H1 (cell line): ENCODE measurements around the gene FAM241B. TPM values are rescaled to one million over a fixed set of nuclear protein-coding genes. Genes with fewer than 3 reads are reported as not detected.

Experiments used
- CTCF ChIA-PET: fragments of 300-600 bp; sonication (Branson Sonifier 250); formaldehyde crosslinking; loops from one replicate; lab custom pipeline; 2021; ENCODE audit not compliant: partially characterized antibody; lab: Charles Lee
- POLR2A ChIA-PET: fragments of 300-600 bp; sonication (Branson Sonifier 250); formaldehyde crosslinking; loops from one replicate; lab custom pipeline; 2021; ENCODE audit warnings: inconsistent platforms; ENCODE audit not compliant: partially characterized antibody; lab: Charles Lee
- DNase-seq, 2 experiments: peaks; one replicate each; pipeline versions ENCODE4 v3.0.0 to v3.0.0-alpha.2; 2010 to 2022; ENCODE audit warnings: low spot score in 2 of 2, low read depth in 1 of 2, mixed read lengths in 1 of 2
- FAIRE-seq: peaks from 2 replicates; lab custom pipeline; 2011; peaks lifted over from hg19 to GRCh38; lab: Jason Lieb, UNC
- H2AFZ ChIP-seq: 2 replicates; pipeline ENCODE4 v1.8.1; 2012; ENCODE audit warnings: low read length, inconsistent platforms
- H2AK5ac ChIP-seq: 2 replicates; pipeline ENCODE4 v1.6.1; 2013; ENCODE audit warnings: low read depth, low read length
- H2BK120ac ChIP-seq: replicated peaks from 2 replicates; pipeline ENCODE3; 2013; ENCODE audit warnings: low read depth, low read length, inconsistent platforms
- H2BK12ac ChIP-seq: 2 replicates; pipeline ENCODE4 v1.6.1; 2013; ENCODE audit warnings: low read depth, low read length
- H2BK15ac ChIP-seq: 2 replicates; pipeline ENCODE4 v1.6.1; 2013; ENCODE audit warnings: low read length
- H2BK20ac ChIP-seq: 2 replicates; pipeline ENCODE4 v1.6.1; 2013; ENCODE audit warnings: low read length
- H2BK5ac ChIP-seq: 2 replicates; pipeline ENCODE4 v1.6.1; 2013; ENCODE audit warnings: low read depth, low read length
- H3K14ac ChIP-seq: 2 replicates; pipeline ENCODE4 v1.6.1; 2013; ENCODE audit warnings: inconsistent platforms; ENCODE audit not compliant: insufficient read length
- H3K18ac ChIP-seq: 2 replicates; pipeline ENCODE4 v1.6.1; 2013; ENCODE audit warnings: low read length; ENCODE audit errors: extremely low read depth
- H3K23ac ChIP-seq: 2 replicates; pipeline ENCODE4 v1.6.1; 2013; ENCODE audit warnings: inconsistent platforms; ENCODE audit not compliant: insufficient read length
- H3K23me2 ChIP-seq: 2 replicates; pipeline ENCODE4 v1.6.1; 2013; ENCODE audit warnings: low read depth, low read length
- H3K27ac ChIP-seq: 2 replicates; pipeline ENCODE4 v1.6.1; 2011; ENCODE audit warnings: low read depth, low read length, inconsistent platforms
- H3K27me3 ChIP-seq, 4 experiments: replicated peaks in 1 of 4; 1 replicate in 1 of 4; 2 replicates in 3 of 4; pipeline versions ENCODE4 v1.6.1 to v1.8.1; 2011 to 2013; ENCODE audit warnings: low read length in 3 of 4, mild to moderate bottlenecking in 3 of 4, inconsistent platforms in 2 of 4, mixed read lengths in 2 of 4, moderate library complexity in 1 of 4; ENCODE audit not compliant: control insufficient read depth in 3 of 4, insufficient read depth in 3 of 4; ENCODE audit errors: extremely low read depth in 1 of 4
- H3K36me3 ChIP-seq, 4 experiments: 2 replicates each; pipeline versions ENCODE4 v1.6.1 to v1.8.1; 2011 to 2013; ENCODE audit warnings: mild to moderate bottlenecking in 4 of 4, low read length in 3 of 4, moderate library complexity in 2 of 4, control low read depth in 1 of 4, inconsistent platforms in 1 of 4; ENCODE audit not compliant: insufficient read depth in 4 of 4, control insufficient read depth in 2 of 4
- H3K4ac ChIP-seq: replicated peaks from 2 replicates; pipeline ENCODE3; 2013; ENCODE audit warnings: low read length, low read depth, mixed read lengths, inconsistent platforms; ENCODE audit not compliant: insufficient read length
- H3K4me1 ChIP-seq, 4 experiments: replicated peaks in 1 of 4; 1 replicate in 1 of 4; 2 replicates in 3 of 4; pipeline versions ENCODE4 v1.6.1 to v1.8.1; 2011 to 2013; ENCODE audit warnings: low read length in 3 of 4, inconsistent platforms in 2 of 4, mixed read lengths in 1 of 4; ENCODE audit not compliant: insufficient read depth in 4 of 4, control insufficient read depth in 3 of 4
- H3K4me2 ChIP-seq, 2 experiments: 2 replicates each; pipeline versions ENCODE4 v1.6.1 to v1.8.1; 2011 to 2013; ENCODE audit warnings: low read depth in 2 of 2, low read length in 2 of 2, control low read depth in 1 of 2, inconsistent platforms in 1 of 2, mild to moderate bottlenecking in 1 of 2; ENCODE audit not compliant: insufficient read depth in 1 of 2
- H3K4me3 ChIP-seq, 4 experiments: fragments of 200-600, 300-600 bp in 1 of 4; sonication (generic), shearing (Covaris generic), sonication (Bioruptor Twin) in 1 of 4; 2 replicates each; pipeline versions ENCODE4 v1.5.1 to v1.8.1; 2011 to 2016; ENCODE audit warnings: low read length in 4 of 4, low read depth in 3 of 4, control low read depth in 2 of 4, inconsistent platforms in 2 of 4, mild to moderate bottlenecking in 2 of 4, mixed read lengths in 1 of 4, moderate library complexity in 1 of 4; ENCODE audit not compliant: insufficient read depth in 2 of 4; ENCODE audit errors: extremely low read depth in 1 of 4
- H3K56ac ChIP-seq: replicated peaks from 2 replicates; pipeline ENCODE3; 2013; ENCODE audit warnings: low read depth, mild to moderate bottlenecking, mixed read lengths, low read length, inconsistent platforms; ENCODE audit not compliant: insufficient read length
- H3K79me1 ChIP-seq: 2 replicates; pipeline ENCODE4 v1.6.1; 2013; ENCODE audit warnings: low read depth, low read length, control low read depth
- H3K79me2 ChIP-seq, 2 experiments: 2 replicates each; pipeline versions ENCODE4 v1.6.1 to v1.8.1; 2012 to 2013; ENCODE audit warnings: low read length in 2 of 2, mild to moderate bottlenecking in 2 of 2, inconsistent platforms in 1 of 2; ENCODE audit not compliant: insufficient read depth in 2 of 2, control insufficient read depth in 1 of 2
- H3K9ac ChIP-seq, 4 experiments: replicated peaks in 1 of 4; 1 replicate in 1 of 4; 2 replicates in 3 of 4; pipeline versions ENCODE4 v1.6.1 to v1.8.1; 2011 to 2013; ENCODE audit warnings: low read depth in 3 of 4, low read length in 3 of 4, control low read depth in 2 of 4, mild to moderate bottlenecking in 2 of 4, moderate library complexity in 2 of 4, inconsistent platforms in 1 of 4; ENCODE audit errors: extremely low read depth in 1 of 4
- H3K9me3 ChIP-seq, 2 experiments: 2 replicates each; pipeline versions ENCODE4 v1.6.1 to v1.8.1; 2012 to 2013; ENCODE audit warnings: mild to moderate bottlenecking in 2 of 2, moderate library complexity in 2 of 2, control low read depth in 1 of 2, inconsistent platforms in 1 of 2, low read depth in 1 of 2, low read length in 1 of 2, mixed read lengths in 1 of 2; ENCODE audit not compliant: insufficient read depth in 2 of 2
- H4K20me1 ChIP-seq, 2 experiments: replicated peaks in 1 of 2; 2 replicates each; pipeline versions ENCODE3 to v1.8.1; 2011 to 2013; ENCODE audit warnings: inconsistent platforms in 2 of 2, low read length in 2 of 2, mild to moderate bottlenecking in 1 of 2; ENCODE audit not compliant: insufficient read depth in 2 of 2, control insufficient read depth in 1 of 2
- H4K5ac ChIP-seq: 2 replicates; pipeline ENCODE4 v1.6.1; 2013; ENCODE audit warnings: low read length, low read depth, mixed read lengths, inconsistent platforms; ENCODE audit not compliant: insufficient read length
- H4K8ac ChIP-seq: 2 replicates; pipeline ENCODE4 v1.8.0; 2013; ENCODE audit warnings: mild to moderate bottlenecking, moderate library complexity, low read length, inconsistent platforms; ENCODE audit not compliant: insufficient read depth; ENCODE audit errors: extremely low read depth
- H4K91ac ChIP-seq: replicated peaks from 2 replicates; pipeline ENCODE3; 2013; ENCODE audit warnings: low read length, mixed read lengths, inconsistent platforms; ENCODE audit not compliant: insufficient read length
- ASH2L ChIP-seq: fragments of 200-600, 300-600 bp; sonication (generic); IDR thresholded peaks from one replicate; pipeline ENCODE4 v1.7.1; 2017; ENCODE audit warnings: low read length
- EP300 ChIP-seq, 2 experiments: IDR thresholded peaks; 1 replicate in 1 of 2; 2 replicates in 1 of 2; pipeline ENCODE4 v1.6.1; 2011 to 2012; ENCODE audit warnings: low read depth in 2 of 2, low read length in 2 of 2, mild to moderate bottlenecking in 2 of 2, borderline replicate concordance in 1 of 2, inconsistent platforms in 1 of 2, moderate library complexity in 1 of 2
- HDAC2 ChIP-seq, 2 experiments: fragments of 300-600 bp in 1 of 2; sonication (generic) in 1 of 2; IDR thresholded peaks; 2 replicates each; pipeline ENCODE4 v1.6.1; 2011 to 2012; ENCODE audit warnings: low read depth in 2 of 2, low read length in 2 of 2, mild to moderate bottlenecking in 2 of 2, moderate library complexity in 2 of 2, borderline replicate concordance in 1 of 2, inconsistent platforms in 1 of 2
- KDM5A ChIP-seq: fragments of 200-600 bp; IDR thresholded peaks from 2 replicates; pipeline ENCODE4 v1.7.1; 2012; ENCODE audit warnings: mild to moderate bottlenecking, low read length, inconsistent platforms, mixed read lengths
- MAFK ChIP-seq: IDR thresholded peaks from 2 replicates; pipeline ENCODE4 v1.6.1; 2012; ENCODE audit warnings: low read depth, mild to moderate bottlenecking, improper control_type of control experiment, low read length
- SIN3A ChIP-seq, 2 experiments: IDR thresholded peaks in 1 of 2; conservative IDR thresholded peaks in 1 of 2; 2 replicates each; pipeline ENCODE4 v1.6.1; 2011 to 2012; ENCODE audit warnings: low read length in 2 of 2, improper control_type of control experiment in 1 of 2, low read depth in 1 of 2, mild to moderate bottlenecking in 1 of 2
- WGBS, 2 experiments: shearing (Covaris generic) in 1 of 2; methylation state at CpG; one replicate each; pipeline versions ENCODE4 v1.1.6 to v1.1.7; 2013 to 2015; ENCODE audit warnings: low lambda C conversion rate in 2 of 2, mixed read lengths in 2 of 2, inconsistent platforms in 1 of 2, low coverage in 1 of 2, missing lambda C conversion rate in 1 of 2; ENCODE audit not compliant: insufficient replicate concordance in 2 of 2, insufficient coverage in 1 of 2, insufficient read length in 1 of 2; ENCODE audit errors: extremely low coverage in 1 of 2, missing lambda C conversion rate in 1 of 2; 5-methylcytosine and 5-hydroxymethylcytosine counted together
- polyA plus RNA-seq, 7 experiments: library from polyadenylated mRNA; depleted of rRNA in 3 of 7; stranded (reverse) in 5 of 7; unstranded in 2 of 7; fragments of >200 nt in 5 of 7; fragments of 200-250 nt in 2 of 7; gene quantifications; 1 replicate in 5 of 7; 2 replicates in 1 of 7; 4 replicates in 1 of 7; pipeline versions ENCODE4 v1.2.1 to v1.2.3, GENCODE V29; 2011 to 2013; ENCODE audit warnings: missing spikeins in 2 of 7, mixed read lengths in 2 of 7
- total RNA-seq: library from RNA; stranded (reverse); fragmentation: NEBNext Ultra II Directional; extraction: Animal tissue kit (Norgen Biotek cat#: 25700); gene quantifications from 2 replicates; pipeline ENCODE4 v1.2.1, GENCODE V29; 2021
- TF ChIP-seq, protein P1 (sequence below): IDR thresholded peaks from 2 replicates; pipeline ENCODE4 v1.6.1; 2012; ENCODE audit warnings: inconsistent platforms
- TF ChIP-seq, protein P2 (sequence below): IDR thresholded peaks from 2 replicates; pipeline ENCODE4 v1.6.1; 2012; ENCODE audit warnings: inconsistent platforms

The FAM241B gene
- total and polyA plus RNA-seq, 2 of the 8 experiments (the other 6 are each of a cell fraction or from before 2014, with no cell fraction given): 19.3 to 30.1 TPM

DNA sequence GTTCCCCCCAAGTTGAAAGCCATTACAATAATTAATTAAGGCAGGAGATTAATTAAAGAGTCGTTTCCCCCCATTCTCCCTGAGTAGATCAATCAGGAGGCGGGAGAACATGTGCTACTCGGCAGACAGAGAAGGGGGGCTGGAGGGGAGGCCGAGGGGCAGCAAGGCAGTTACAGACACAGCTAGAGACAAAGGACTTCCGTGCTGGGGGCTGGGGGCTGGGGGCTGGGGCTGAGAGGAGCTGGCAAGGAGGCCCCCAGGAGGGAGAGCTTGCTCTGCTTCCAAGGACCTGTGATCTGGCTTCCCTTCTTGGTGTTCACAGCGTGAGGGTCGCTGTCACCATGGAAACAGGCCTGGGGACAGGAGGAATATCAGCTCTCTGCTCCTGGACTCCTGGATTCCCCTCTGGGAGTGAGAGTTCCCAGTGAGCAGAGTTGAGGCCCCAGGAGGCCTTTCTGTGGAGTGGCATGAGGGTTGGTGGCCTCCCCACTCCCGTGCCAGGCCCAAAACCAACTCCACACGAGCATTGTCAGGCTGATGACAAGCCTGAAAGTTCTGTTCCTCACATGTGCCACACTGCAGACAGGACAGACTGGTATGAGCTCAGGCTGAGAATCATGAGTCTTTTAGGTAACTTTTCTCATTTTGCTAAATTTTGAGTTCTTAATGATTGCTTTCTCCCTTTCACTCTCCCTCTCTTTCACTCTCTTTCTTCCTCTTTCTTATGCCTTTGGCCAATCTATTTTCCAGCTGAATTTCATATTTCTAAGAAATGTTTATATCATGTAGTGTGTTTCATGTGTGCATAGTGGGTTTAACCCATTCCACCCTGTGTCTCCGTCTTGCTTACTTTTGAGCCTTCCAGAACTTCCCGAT is 16.4 kb downstream of the FAM241B start:
- no peaks in the 10 kb centered on the region; the same call in 1 of the 2 replicates for H3K23me2 ChIP-seq
- H3K4me2 ChIP-seq: no peak overlapping the region
- no peak overlapping the region for H3K4ac ChIP-seq
- H2BK12ac ChIP-seq: no peak overlapping the region; the same call in 1 of the 2 replicates
- H4K20me1 ChIP-seq: no peaks in the 10 kb centered on the region
- CTCF ChIA-PET: interaction anchor here (0.6 to 59.4 kb wide), 14 partner anchors 5 to 271 kb away, joined by 3 to 1374 read pairs (median 6); partner anchors contain the start of genes NEUROG3 and TSPAN15
- no peak overlapping the region for H4K5ac ChIP-seq
- H4K8ac ChIP-seq: no peak overlapping the region
- 56% methylated on average over 9 of the region's 11 CpGs; no CpG with 5 or more reads in 1 of the 2 experiments for WGBS, 2 experiments
- H3K18ac ChIP-seq: no peak overlapping the region
- H3K14ac ChIP-seq: no peak overlapping the region
- no peak overlapping the region for H2AFZ ChIP-seq
- no peak overlapping the region for H2BK15ac ChIP-seq
- H2BK20ac ChIP-seq: no peak overlapping the region
- H3K36me3 ChIP-seq: no peaks in the 10 kb centered on the region
- DNase-seq (no peak), FAIRE-seq (no peak)
- H2BK120ac ChIP-seq: no peak overlapping the region
- H4K91ac ChIP-seq: no peak overlapping the region
- no peaks in the 10 kb centered on the region for H3K79me1 ChIP-seq
- no peak overlapping the region for H3K56ac ChIP-seq
- no peak overlapping the region for H3K4me3 ChIP-seq
- no peak overlapping the region for H3K9ac ChIP-seq
- POLR2A ChIA-PET: interaction anchor here (1.7 kb wide), 1 partner anchor 9 kb away, joined by 4 read pairs; no protein-coding TSS in a partner anchor
- H2BK5ac ChIP-seq: no peak overlapping the region
- no peaks in the 10 kb centered on the region for H3K9me3 ChIP-seq
- H3K27me3 ChIP-seq: no peaks in the 10 kb centered on the region; a peak in 2 of 7 replicates
- H3K23ac ChIP-seq: no peak overlapping the region
- H3K79me2 ChIP-seq: no peaks in the 10 kb centered on the region
- no peak for TF ChIP-seq ASH2L
- TF ChIP-seq HDAC2 (IDR thresholded peaks at IDR 0.05; ENCODE audit: borderline replicate concordance in 1 of 2, low read depth in 2 of 2, low read length in 2 of 2): no peak
- no peak for TF ChIP-seq KDM5A
- TF ChIP-seq SIN3A (conservative IDR thresholded peaks at IDR 0.05 in 1 of 2, IDR thresholded peaks at IDR 0.05 in 1 of 2; ENCODE audit: low read depth in 1 of 2, low read length in 2 of 2): no peak
- TF ChIP-seq, protein P1, sequence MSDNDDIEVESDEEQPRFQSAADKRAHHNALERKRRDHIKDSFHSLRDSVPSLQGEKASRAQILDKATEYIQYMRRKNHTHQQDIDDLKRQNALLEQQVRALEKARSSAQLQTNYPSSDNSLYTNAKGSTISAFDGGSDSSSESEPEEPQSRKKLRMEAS: peak; percentile 53; the same call in 1 of the 2 replicates
- TF ChIP-seq MAFK: no peak
- TF ChIP-seq, protein P2, sequence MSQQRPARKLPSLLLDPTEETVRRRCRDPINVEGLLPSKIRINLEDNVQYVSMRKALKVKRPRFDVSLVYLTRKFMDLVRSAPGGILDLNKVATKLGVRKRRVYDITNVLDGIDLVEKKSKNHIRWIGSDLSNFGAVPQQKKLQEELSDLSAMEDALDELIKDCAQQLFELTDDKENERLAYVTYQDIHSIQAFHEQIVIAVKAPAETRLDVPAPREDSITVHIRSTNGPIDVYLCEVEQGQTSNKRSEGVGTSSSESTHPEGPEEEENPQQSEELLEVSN: peak; percentile 41; the same call in 1 of the 2 replicates
- no peak for TF ChIP-seq EP300 (IDR thresholded peaks at IDR 0.05; ENCODE audit: borderline replicate concordance in 1 of 2, low read depth in 2 of 2, low read length in 2 of 2)
- TF ChIP-seq, all 59 proteins: peak for 2
- no peak overlapping the region for H3K27ac ChIP-seq
- H3K4me1 ChIP-seq: peaks cover 0 to 6% (median 5%) of the 10 kb centered on the region in 4 experiments; a peak in 4 of 7 replicates
- no peak overlapping the region for H2AK5ac ChIP-seq
